ENCODE measurements around the gene GDF10. TPM values are rescaled to one million over a fixed set of nuclear protein-coding genes. Genes with fewer than 3 reads are reported as not detected.
A peak's percentile ranks its signal among the peaks of the same experiment; 100 is the strongest.

Gene GDF10
- under 0.01 TPM in 2 replicates for total RNA-seq

DNA sequence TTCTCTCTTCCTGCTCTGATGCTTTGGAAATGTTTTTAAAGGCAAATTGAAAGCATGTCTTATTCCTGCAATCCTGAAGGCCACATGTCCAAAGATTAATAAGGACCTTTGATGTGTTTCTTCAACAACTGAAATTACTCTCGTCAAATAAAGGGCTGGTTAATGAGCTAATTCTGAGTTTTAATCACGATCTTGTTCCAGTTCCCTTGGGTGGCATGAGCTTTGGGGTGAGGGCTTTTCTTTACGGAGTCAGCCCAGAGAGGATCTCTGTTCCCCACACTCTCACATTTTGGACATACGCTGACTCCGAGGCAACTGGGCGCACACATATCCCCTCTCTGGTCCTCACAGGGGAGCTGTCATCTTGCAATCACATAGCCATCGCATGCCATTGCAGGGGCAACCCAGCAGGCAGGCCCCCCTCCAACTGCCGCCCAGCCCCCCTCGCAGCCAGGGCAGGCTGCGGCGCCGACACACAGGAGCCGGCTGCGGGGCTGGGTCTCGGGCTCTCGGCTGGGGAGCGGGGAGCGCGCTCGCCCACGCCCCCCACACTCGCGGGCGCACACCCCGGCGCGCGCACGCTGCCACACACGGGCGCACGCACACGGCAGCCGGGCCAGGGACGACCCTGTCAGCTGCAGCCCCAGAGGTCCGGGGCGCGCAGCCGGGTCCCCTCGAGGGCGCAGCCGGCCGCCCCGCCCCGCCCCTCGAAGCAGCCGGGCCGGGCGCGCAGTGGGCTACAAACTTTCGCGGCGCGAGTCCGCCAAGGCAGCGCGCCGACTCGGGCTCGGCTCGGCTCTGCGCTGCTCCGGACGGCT, at the start of gene GDF10:
Gene GDF10 (plus strand): TSS at position 587 of the 818 bp plus-strand sequence. CDS start 455 bp downstream, outside the sequence.
- Histone ChIP-seq H3K36me3 (ENCODE audit: insufficient read depth, low read length) (no peaks in the 10 kb centered on the region), H3K27me3 (ENCODE audit: insufficient read depth, low read length) (peaks cover 79% of the 10 kb centered on the region), H4K20me1 (ENCODE audit: insufficient read depth, low read length) (peaks cover 4% of the 10 kb centered on the region), H3K79me2 (ENCODE audit: insufficient read depth, low read length) (no peaks in the 10 kb centered on the region), H3K27ac (ENCODE audit: low read depth, low read length) (no peak within 1 kb of the TSS), H3K4me1 (ENCODE audit: insufficient read depth, low read length) (no peaks in the 10 kb centered on the region), H3K4me3 (ENCODE audit: insufficient read depth, low read length) (no peak within 1 kb of the TSS), H3K4me2 (ENCODE audit: insufficient read depth, low read length) (no peak within 1 kb of the TSS), H3K9me3 (ENCODE audit: low read depth, low read length) (no peaks in the 10 kb centered on the region), H2AFZ (ENCODE audit: low read length) (no peak within 1 kb of the TSS)
- no peak for DNase-seq (ENCODE audit: insufficient read length, low spot score, missing footprints)
- TF ChIP-seq, protein P1, sequence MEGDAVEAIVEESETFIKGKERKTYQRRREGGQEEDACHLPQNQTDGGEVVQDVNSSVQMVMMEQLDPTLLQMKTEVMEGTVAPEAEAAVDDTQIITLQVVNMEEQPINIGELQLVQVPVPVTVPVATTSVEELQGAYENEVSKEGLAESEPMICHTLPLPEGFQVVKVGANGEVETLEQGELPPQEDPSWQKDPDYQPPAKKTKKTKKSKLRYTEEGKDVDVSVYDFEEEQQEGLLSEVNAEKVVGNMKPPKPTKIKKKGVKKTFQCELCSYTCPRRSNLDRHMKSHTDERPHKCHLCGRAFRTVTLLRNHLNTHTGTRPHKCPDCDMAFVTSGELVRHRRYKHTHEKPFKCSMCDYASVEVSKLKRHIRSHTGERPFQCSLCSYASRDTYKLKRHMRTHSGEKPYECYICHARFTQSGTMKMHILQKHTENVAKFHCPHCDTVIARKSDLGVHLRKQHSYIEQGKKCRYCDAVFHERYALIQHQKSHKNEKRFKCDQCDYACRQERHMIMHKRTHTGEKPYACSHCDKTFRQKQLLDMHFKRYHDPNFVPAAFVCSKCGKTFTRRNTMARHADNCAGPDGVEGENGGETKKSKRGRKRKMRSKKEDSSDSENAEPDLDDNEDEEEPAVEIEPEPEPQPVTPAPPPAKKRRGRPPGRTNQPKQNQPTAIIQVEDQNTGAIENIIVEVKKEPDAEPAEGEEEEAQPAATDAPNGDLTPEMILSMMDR (IDR thresholded peaks at IDR 0.05; ENCODE audit: extremely low read depth, low read depth, low read length) = no peak

DNA sequence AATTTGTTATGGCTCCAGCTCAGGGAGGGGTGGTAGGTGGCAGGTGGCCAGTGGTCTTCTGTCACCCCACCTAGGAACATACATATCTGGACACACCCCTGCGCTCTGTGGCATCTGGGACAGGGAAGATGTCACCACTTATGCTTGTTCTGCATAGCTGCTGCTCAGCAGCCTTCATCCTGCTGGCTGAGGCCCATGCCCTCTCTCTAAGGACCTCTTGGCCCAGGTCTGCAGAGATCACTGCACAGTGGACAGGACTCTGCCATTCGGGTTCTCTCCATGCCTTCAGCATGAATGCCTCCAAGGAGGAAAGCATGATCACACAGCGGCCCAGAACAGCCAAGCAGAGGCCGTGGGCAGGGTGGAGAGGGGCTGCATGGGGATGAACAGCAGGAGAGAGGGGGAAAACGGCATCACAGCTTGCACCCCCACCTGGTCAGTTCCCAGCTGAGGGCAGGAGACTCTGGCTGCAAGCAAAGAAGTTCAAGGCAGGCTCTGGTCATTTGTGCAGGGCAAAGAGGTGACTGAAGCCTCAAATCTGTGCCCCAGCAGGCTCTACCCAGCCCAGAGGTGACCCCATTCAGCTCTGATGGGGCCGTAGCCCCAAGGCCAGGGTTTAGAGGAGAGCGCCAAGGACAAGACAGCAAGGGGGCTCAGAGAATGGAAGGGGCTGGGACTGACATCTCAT, 47.8 kb upstream of the GDF10 start:
- Histone ChIP-seq H3K27me3 (ENCODE audit: insufficient read depth, low read length) (peaks cover 18% of the 10 kb centered on the region), H3K9me3 (ENCODE audit: low read depth, low read length) (no peaks in the 10 kb centered on the region), H3K36me3 (ENCODE audit: insufficient read depth, low read length) (no peaks in the 10 kb centered on the region), H2AFZ (ENCODE audit: low read length) (no peak overlapping the region), H3K27ac (ENCODE audit: low read depth, low read length) (no peak overlapping the region), H3K79me2 (ENCODE audit: insufficient read depth, low read length) (no peaks in the 10 kb centered on the region), H3K4me1 (ENCODE audit: insufficient read depth, low read length) (peaks cover 14% of the 10 kb centered on the region), H3K4me3 (ENCODE audit: insufficient read depth, low read length) (no peak overlapping the region), H3K4me2 (ENCODE audit: insufficient read depth, low read length) (no peak overlapping the region), H4K20me1 (ENCODE audit: insufficient read depth, low read length) (no peaks in the 10 kb centered on the region)
- TF ChIP-seq, protein P1 (IDR thresholded peaks at IDR 0.05; ENCODE audit: extremely low read depth, low read depth, low read length) = no peak
- DNase-seq (ENCODE audit: insufficient read length, low spot score, missing footprints) = no peak

GRCh38 chr10:47253030-47253637, 46.9 kb upstream of the GDF10 start:
- H3K4me1 ChIP-seq (ENCODE audit: insufficient read depth, low read length) = peaks cover 20% of the 10 kb centered on the region
- H3K9me3 ChIP-seq (ENCODE audit: low read depth, low read length) = no peaks in the 10 kb centered on the region
- no peaks in the 10 kb centered on the region for H3K79me2 ChIP-seq (ENCODE audit: insufficient read depth, low read length)
- H4K20me1 ChIP-seq (ENCODE audit: insufficient read depth, low read length) = no peaks in the 10 kb centered on the region
- no peak overlapping the region for H3K4me3 ChIP-seq (ENCODE audit: insufficient read depth, low read length)
- peak overlapping the region; percentile 61 for H3K4me2 ChIP-seq (ENCODE audit: insufficient read depth, low read length)
- DNase-seq (ENCODE audit: insufficient read length, low spot score, missing footprints) = no peak
- no peak overlapping the region for H3K27ac ChIP-seq (ENCODE audit: low read depth, low read length)
- TF ChIP-seq, protein P1 (IDR thresholded peaks at IDR 0.05; ENCODE audit: extremely low read depth, low read depth, low read length) = no peak
- peak overlapping the region; percentile 85 for H2AFZ ChIP-seq (ENCODE audit: low read length)
- H3K36me3 ChIP-seq (ENCODE audit: insufficient read depth, low read length) = no peaks in the 10 kb centered on the region
- peaks cover 18% of the 10 kb centered on the region for H3K27me3 ChIP-seq (ENCODE audit: insufficient read depth, low read length)
